ENCODE measurements around the gene BRD8. TPM values are rescaled to one million over a fixed set of nuclear protein-coding genes. Genes with fewer than 3 reads are reported as not detected.
"Not testable (repeated sequence)": the region's sequence is repeated elsewhere in the genome, so short reads cannot be mapped to it uniquely, and the experiment has no call there.

BRD8 gene
- total and polyA plus RNA-seq, 2 experiments from 2014 or later: 45.8 to 117 TPM

DNA sequence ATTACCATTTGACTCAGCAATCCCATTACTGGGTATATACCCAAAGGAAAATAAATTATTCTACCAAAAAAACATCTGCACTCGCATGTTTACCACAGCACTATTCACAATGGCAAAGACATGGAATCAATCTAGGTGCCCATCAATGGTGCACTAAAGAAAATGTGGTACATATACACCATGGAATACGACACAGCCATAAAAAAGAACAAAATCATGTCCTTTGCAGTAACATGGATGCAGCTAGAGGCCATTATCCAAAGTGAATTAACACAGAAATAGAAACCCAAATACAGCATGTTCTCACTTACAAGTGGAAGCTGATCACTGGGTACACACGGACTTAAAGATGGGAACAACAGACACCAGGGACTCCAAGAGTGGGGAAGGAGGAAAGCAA lies 32.6 kb upstream of the BRD8 start (continued):
- TF ChIP-seq POLR2AphosphoS5 (IDR thresholded peaks at IDR 0.05; ENCODE audit: low read depth): no peak
- no peak for TF ChIP-seq ZNF114 (CRISPR knock-in tag; IDR thresholded peaks at IDR 0.05)
- TF ChIP-seq JUNB (IDR thresholded peaks at IDR 0.05; ENCODE audit: unreplicated experiment): no peak
- no peak for TF ChIP-seq NANOG (IDR thresholded peaks at IDR 0.05; ENCODE audit: borderline replicate concordance)
- TF ChIP-seq EZH2 (IDR thresholded peaks at IDR 0.05; ENCODE audit: low read depth, unreplicated experiment): no peak
- TF ChIP-seq EZH2phosphoT487 (IDR thresholded peaks at IDR 0.05; ENCODE audit: unreplicated experiment): no peak
- TF ChIP-seq ZNF331 (CRISPR knock-in tag; IDR thresholded peaks at IDR 0.05; ENCODE audit: low read depth): no peak

DNA sequence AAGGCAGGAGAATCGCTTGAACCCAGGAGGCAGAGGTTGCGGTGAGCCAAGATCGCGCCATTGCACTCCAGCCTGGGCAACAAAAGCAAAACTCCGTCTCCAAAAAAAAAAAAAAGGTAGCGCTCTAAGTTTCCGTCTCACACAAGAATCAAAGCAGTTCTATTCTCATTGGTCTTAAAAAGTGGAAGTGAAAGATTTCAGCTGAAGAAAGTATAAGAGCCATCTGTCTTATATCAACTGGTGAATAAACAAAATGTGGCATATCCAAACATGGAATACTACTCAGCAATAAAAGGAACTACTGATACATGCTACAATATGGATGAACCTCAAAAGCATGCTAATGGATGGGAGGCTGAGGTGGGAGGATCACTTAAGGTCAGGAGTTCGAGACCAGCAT lies 15.4 kb upstream of the BRD8 start:
- not testable (repeated sequence) for DNase-seq (ENCODE audit: low spot score); H3K4me3 ChIP-seq; H3K27ac ChIP-seq (ENCODE audit: low read depth); H3K27ac Mint-ChIP-seq; H3K27me3 Mint-ChIP-seq (ENCODE audit: insufficient read depth, low read depth, poor library complexity); ATAC-seq; H3K79me2 ChIP-seq (replicated peaks; ENCODE audit: insufficient read depth); H3K4me1 ChIP-seq (ENCODE audit: insufficient read depth); H3K9me3 Mint-ChIP-seq; H3K4me3 Mint-ChIP-seq; H3F3A ChIP-seq (replicated peaks; ENCODE audit: low read depth); H3K27me3 ChIP-seq (ENCODE audit: insufficient read depth); H3K4me1 Mint-ChIP-seq; H3K9me2 ChIP-seq (ENCODE audit: insufficient read depth); H2AFZ ChIP-seq; H3K4me2 ChIP-seq
- H3K36me3 ChIP-seq (ENCODE audit: insufficient read depth): peaks cover 54% of the 10 kb centered on the region
- peaks cover 12% of the 10 kb centered on the region for H4K20me1 ChIP-seq (replicated peaks; ENCODE audit: insufficient read depth)
- H3K36me3 Mint-ChIP-seq (ENCODE audit: low read depth): peaks cover 54% of the 10 kb centered on the region

GRCh38 chr5:138192826-138193225 lies 14.4 kb upstream of the BRD8 start:
- Histone ChIP-seq H2AFZ (no peak overlapping the region), H3K9me2 (ENCODE audit: insufficient read depth) (no peaks in the 10 kb centered on the region), H3K4me3 (no peak overlapping the region), H3K4me2 (no peak overlapping the region), H4K20me1 (replicated peaks; ENCODE audit: insufficient read depth) (peaks cover 7% of the 10 kb centered on the region), H3K36me3 (ENCODE audit: insufficient read depth) (peaks cover 53% of the 10 kb centered on the region), H3F3A (replicated peaks; ENCODE audit: low read depth) (peaks cover 6% of the 10 kb centered on the region; the same call in 1 of the 2 replicates), H3K27me3 (ENCODE audit: insufficient read depth) (no peaks in the 10 kb centered on the region), H3K79me2 (replicated peaks; ENCODE audit: insufficient read depth) (no peaks in the 10 kb centered on the region), H3K4me1 (ENCODE audit: insufficient read depth) (no peaks in the 10 kb centered on the region), H3K27ac (ENCODE audit: low read depth) (no peak overlapping the region)
- H3K27ac Mint-ChIP-seq: no peak overlapping the region
- DNase-seq (ENCODE audit: low spot score) (no peak), ATAC-seq (no peak)
- peaks cover 55% of the 10 kb centered on the region for H3K36me3 Mint-ChIP-seq (ENCODE audit: low read depth)
- TF ChIP-seq CTCF (conservative IDR thresholded peaks at IDR 0.05; ENCODE audit: low read depth in 2 of 2): no peak
- TF ChIP-seq, protein P1, sequence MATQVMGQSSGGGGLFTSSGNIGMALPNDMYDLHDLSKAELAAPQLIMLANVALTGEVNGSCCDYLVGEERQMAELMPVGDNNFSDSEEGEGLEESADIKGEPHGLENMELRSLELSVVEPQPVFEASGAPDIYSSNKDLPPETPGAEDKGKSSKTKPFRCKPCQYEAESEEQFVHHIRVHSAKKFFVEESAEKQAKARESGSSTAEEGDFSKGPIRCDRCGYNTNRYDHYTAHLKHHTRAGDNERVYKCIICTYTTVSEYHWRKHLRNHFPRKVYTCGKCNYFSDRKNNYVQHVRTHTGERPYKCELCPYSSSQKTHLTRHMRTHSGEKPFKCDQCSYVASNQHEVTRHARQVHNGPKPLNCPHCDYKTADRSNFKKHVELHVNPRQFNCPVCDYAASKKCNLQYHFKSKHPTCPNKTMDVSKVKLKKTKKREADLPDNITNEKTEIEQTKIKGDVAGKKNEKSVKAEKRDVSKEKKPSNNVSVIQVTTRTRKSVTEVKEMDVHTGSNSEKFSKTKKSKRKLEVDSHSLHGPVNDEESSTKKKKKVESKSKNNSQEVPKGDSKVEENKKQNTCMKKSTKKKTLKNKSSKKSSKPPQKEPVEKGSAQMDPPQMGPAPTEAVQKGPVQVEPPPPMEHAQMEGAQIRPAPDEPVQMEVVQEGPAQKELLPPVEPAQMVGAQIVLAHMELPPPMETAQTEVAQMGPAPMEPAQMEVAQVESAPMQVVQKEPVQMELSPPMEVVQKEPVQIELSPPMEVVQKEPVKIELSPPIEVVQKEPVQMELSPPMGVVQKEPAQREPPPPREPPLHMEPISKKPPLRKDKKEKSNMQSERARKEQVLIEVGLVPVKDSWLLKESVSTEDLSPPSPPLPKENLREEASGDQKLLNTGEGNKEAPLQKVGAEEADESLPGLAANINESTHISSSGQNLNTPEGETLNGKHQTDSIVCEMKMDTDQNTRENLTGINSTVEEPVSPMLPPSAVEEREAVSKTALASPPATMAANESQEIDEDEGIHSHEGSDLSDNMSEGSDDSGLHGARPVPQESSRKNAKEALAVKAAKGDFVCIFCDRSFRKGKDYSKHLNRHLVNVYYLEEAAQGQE (IDR thresholded peaks at IDR 0.05; ENCODE audit: unreplicated experiment): no peak
- TF ChIP-seq JUNB (IDR thresholded peaks at IDR 0.05; ENCODE audit: unreplicated experiment): no peak
- TF ChIP-seq, protein P2, sequence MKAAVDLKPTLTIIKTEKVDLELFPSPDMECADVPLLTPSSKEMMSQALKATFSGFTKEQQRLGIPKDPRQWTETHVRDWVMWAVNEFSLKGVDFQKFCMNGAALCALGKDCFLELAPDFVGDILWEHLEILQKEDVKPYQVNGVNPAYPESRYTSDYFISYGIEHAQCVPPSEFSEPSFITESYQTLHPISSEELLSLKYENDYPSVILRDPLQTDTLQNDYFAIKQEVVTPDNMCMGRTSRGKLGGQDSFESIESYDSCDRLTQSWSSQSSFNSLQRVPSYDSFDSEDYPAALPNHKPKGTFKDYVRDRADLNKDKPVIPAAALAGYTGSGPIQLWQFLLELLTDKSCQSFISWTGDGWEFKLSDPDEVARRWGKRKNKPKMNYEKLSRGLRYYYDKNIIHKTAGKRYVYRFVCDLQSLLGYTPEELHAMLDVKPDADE (IDR thresholded peaks at IDR 0.05): no peak
- H3K4me1 Mint-ChIP-seq: no peaks in the 10 kb centered on the region
- no peaks in the 10 kb centered on the region for H3K27me3 Mint-ChIP-seq (ENCODE audit: insufficient read depth, low read depth, poor library complexity)
- H3K4me3 Mint-ChIP-seq: no peak overlapping the region
- no peaks in the 10 kb centered on the region for H3K9me3 Mint-ChIP-seq
